CD4-positive, alpha-beta memory T cell (primary cell): Measurements from ENCODE around the gene FOXP4. TPM values are rescaled to one million over a fixed set of nuclear protein-coding genes. Genes with fewer than 3 reads are reported as not detected.
A peak's percentile ranks its signal among the peaks of the same experiment; 100 is the strongest.

ENCODE experiments used
- CTCF ChIA-PET: fragments of 350-600 bp; sonication (Branson Sonifier 250); formaldehyde crosslinking; loops from one replicate; lab custom pipeline; 2021; ENCODE audit warnings: inconsistent platforms; ENCODE audit not compliant: partially characterized antibody; lab: Charles Lee
- POLR2A ChIA-PET: fragments of 350-600 bp; sonication (Branson Sonifier 250); formaldehyde crosslinking; loops from one replicate; lab custom pipeline; 2021; ENCODE audit not compliant: partially characterized antibody; lab: Charles Lee
- DNase-seq, 5 donors: peaks; one replicate each; pipeline versions ENCODE4 v3.0.0 to v3.0.0-alpha.2; 2020 to 2022; ENCODE audit warnings: mixed read lengths in 1 of 5
- H3K27ac ChIP-seq: one replicate; pipeline ENCODE4 v1.7.0; 2013; ENCODE audit warnings: low read depth, low read length
- H3K27me3 ChIP-seq: 2 replicates; pipeline ENCODE4 v1.7.0; 2013; ENCODE audit warnings: mild to moderate bottlenecking, low read length, moderate library complexity; ENCODE audit not compliant: insufficient read depth
- H3K36me3 ChIP-seq: 2 replicates; pipeline ENCODE4 v1.7.0; 2013; ENCODE audit warnings: mild to moderate bottlenecking, low read length, moderate library complexity; ENCODE audit not compliant: insufficient read depth
- H3K4me1 ChIP-seq: 2 replicates; pipeline ENCODE4 v1.7.0; 2013; ENCODE audit warnings: mild to moderate bottlenecking, low read length, moderate library complexity; ENCODE audit not compliant: insufficient read depth
- H3K4me3 ChIP-seq, 2 donors: one replicate each; pipeline ENCODE4 v1.7.0; 2013; ENCODE audit warnings: low read length in 2 of 2, mild to moderate bottlenecking in 1 of 2
- H3K9me3 ChIP-seq, 2 donors: one replicate each; pipeline ENCODE4 v1.7.0; 2013; ENCODE audit warnings: low read length in 2 of 2, control low read depth in 1 of 2; ENCODE audit not compliant: control insufficient read depth in 1 of 2
- H3K27ac Mint-ChIP-seq, 7 donors: one replicate each; pipeline ENCODE4 v1.8.0; 2020 to 2021; ENCODE audit warnings: mixed read lengths in 7 of 7, mild to moderate bottlenecking in 6 of 7, inconsistent platforms in 3 of 7, moderate library complexity in 3 of 7
- H3K27me3 Mint-ChIP-seq, 2 donors: one replicate each; pipeline ENCODE4 v1.8.0; 2020 to 2021; ENCODE audit warnings: mixed read lengths in 2 of 2
- H3K36me3 Mint-ChIP-seq, 2 donors: one replicate each; pipeline ENCODE4 v1.8.0; 2020 to 2021; ENCODE audit warnings: mixed read lengths in 2 of 2, inconsistent platforms in 1 of 2, mild to moderate bottlenecking in 1 of 2
- H3K4me1 Mint-ChIP-seq, 4 donors: one replicate each; pipeline ENCODE4 v1.8.0; 2020 to 2021; ENCODE audit warnings: mixed read lengths in 4 of 4, mild to moderate bottlenecking in 1 of 4
- H3K4me3 Mint-ChIP-seq, 8 donors: one replicate each; pipeline ENCODE4 v1.8.0; 2020 to 2021; ENCODE audit warnings: mixed read lengths in 8 of 8, mild to moderate bottlenecking in 7 of 8, moderate library complexity in 6 of 8, inconsistent platforms in 3 of 8
- H3K9me3 Mint-ChIP-seq, 8 donors: one replicate each; pipeline ENCODE4 v1.8.0; 2020 to 2021; ENCODE audit warnings: mixed read lengths in 8 of 8, mild to moderate bottlenecking in 5 of 8, inconsistent platforms in 3 of 8, moderate library complexity in 1 of 8
- intact Hi-C: fragments of 100-400 bp; cut with micrococcal nuclease; formaldehyde crosslinking; loops from one replicate; pipeline ENCODE4 v1.15.1; 2023
- polyA plus RNA-seq, 2 donors: library from polyadenylated mRNA; unstranded; fragments of 300-500 nt; fragmentation: Illumina TruSeq; gene quantifications; one replicate each; pipeline ENCODE4 v1.2.3, GENCODE V29; 2021
- total RNA-seq, 2 experiments: library from RNA; stranded (reverse); gene quantifications; one replicate each; pipeline ENCODE4 v1.2.3, GENCODE V29; 2021

FOXP4 gene
- total and polyA plus RNA-seq, 4 experiments from 2014 or later = 0.08 to 7.8 (median 4.5) TPM

- Histone ChIP-seq H3K27ac (no peak overlapping the region), H3K27me3 (no peaks in the 10 kb centered on the region), H3K36me3 (no peaks in the 10 kb centered on the region), H3K4me1 (no peaks in the 10 kb centered on the region), H3K9me3 (no peaks in the 10 kb centered on the region), H3K4me3 (no peak overlapping the region)
- no peak for DNase-seq
- peaks cover 8 to 15% of the 10 kb centered on the region in 2 donors for H3K27me3 Mint-ChIP-seq
- H3K9me3 Mint-ChIP-seq = no peaks in the 10 kb centered on the region
- CTCF ChIA-PET = no interaction called here
- no peaks in the 10 kb centered on the region for H3K36me3 Mint-ChIP-seq
- POLR2A ChIA-PET = interaction anchor here (0.7 kb wide), 1 partner anchor 45 kb away, joined by 3 read pairs; no protein-coding TSS in a partner anchor
- H3K4me1 Mint-ChIP-seq = no peaks in the 10 kb centered on the region
- no peak overlapping the region for H3K4me3 Mint-ChIP-seq
- H3K27ac Mint-ChIP-seq = no peak overlapping the region
- intact Hi-C loops = no loop called here
These were observed 23.2 kb upstream of the FOXP4 start for GRCh38 chr6:41522780-41523548.

DNA sequence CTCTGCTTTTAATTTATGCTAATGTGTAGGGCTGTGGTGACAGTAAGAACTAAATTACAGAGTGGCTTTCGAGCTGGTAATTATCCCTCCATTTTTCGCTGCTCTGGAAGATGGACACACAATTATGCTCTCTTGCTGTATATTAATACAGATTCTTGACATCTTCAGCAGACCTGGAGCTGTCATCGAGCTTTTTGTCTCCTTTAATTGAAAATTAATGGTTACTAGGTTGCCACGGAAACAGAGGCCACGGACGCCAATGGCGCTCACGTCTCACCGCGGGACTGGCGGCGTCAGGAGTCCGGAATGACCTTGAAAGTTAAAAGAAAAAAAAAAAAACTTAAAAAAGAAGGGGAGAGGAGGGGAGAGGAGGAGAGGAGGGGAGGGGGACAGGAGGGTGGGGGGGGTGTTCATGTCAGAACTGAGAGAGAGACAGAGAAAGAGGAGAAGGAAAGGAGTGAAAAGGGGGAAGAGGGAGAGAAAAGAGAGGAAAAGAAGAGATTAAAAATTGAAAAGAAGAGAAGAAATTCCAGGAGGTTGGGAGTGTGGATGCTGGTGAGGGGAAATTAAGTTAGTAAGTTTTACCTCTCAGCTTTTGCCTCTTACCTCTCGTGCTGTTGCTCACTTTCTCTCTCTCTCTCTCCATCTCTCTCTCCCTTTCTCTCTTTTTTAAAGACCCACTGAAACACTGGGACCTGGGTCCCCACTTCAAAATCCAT, 22.1 kb upstream of the FOXP4 start:
- Mint-ChIP-seq H3K27me3 (peaks cover 8 to 15% of the 10 kb centered on the region in 2 donors), H3K27ac (no peak overlapping the region), H3K4me1 (no peaks in the 10 kb centered on the region), H3K36me3 (no peaks in the 10 kb centered on the region), H3K9me3 (no peaks in the 10 kb centered on the region), H3K4me3 (no peak overlapping the region)
- no peak for DNase-seq
- H3K27ac ChIP-seq = no peak overlapping the region
- no peaks in the 10 kb centered on the region for H3K36me3 ChIP-seq
- H3K9me3 ChIP-seq = no peaks in the 10 kb centered on the region
- no peaks in the 10 kb centered on the region for H3K27me3 ChIP-seq
- H3K4me3 ChIP-seq = no peak overlapping the region
- POLR2A ChIA-PET = no interaction called here
- no peaks in the 10 kb centered on the region for H3K4me1 ChIP-seq
- CTCF ChIA-PET = no interaction called here
- intact Hi-C loops = no loop called here

DNA sequence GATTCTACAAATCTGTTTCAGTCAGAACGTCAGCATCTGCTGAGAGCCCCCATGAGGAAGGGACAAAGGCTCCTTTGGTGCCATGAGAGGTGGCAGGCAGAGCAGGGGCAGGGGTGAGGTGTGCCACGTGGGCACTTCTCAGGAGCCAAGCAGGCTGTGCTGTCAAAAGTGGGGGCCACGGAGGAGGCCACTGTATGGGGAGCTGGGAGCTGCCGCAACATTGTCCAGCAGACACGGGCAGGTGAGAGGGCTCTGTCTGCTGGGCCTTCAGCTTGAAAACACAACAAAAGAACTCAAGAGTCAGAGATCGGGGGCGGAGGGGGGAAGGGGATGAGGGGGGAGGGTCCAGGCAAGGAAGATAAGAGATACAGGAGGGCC, 21.6 kb upstream of the FOXP4 start:
- Histone ChIP-seq H3K27me3 (no peaks in the 10 kb centered on the region), H3K4me3 (no peak overlapping the region), H3K4me1 (no peaks in the 10 kb centered on the region), H3K9me3 (no peaks in the 10 kb centered on the region), H3K36me3 (no peaks in the 10 kb centered on the region), H3K27ac (no peak overlapping the region)
- CTCF ChIA-PET = no interaction called here
- no peak for DNase-seq
- H3K36me3 Mint-ChIP-seq = no peaks in the 10 kb centered on the region
- intact Hi-C loops = no loop called here
- no peak overlapping the region for H3K4me3 Mint-ChIP-seq
- H3K27ac Mint-ChIP-seq = peak overlapping the region in 1 of 7 donors; percentile 25
- H3K9me3 Mint-ChIP-seq = no peaks in the 10 kb centered on the region
- H3K4me1 Mint-ChIP-seq = peaks cover 0 to 3% (median 0%) of the 10 kb centered on the region in 4 donors
- POLR2A ChIA-PET = no interaction called here
- H3K27me3 Mint-ChIP-seq = peaks cover 8 to 15% of the 10 kb centered on the region in 2 donors

DNA sequence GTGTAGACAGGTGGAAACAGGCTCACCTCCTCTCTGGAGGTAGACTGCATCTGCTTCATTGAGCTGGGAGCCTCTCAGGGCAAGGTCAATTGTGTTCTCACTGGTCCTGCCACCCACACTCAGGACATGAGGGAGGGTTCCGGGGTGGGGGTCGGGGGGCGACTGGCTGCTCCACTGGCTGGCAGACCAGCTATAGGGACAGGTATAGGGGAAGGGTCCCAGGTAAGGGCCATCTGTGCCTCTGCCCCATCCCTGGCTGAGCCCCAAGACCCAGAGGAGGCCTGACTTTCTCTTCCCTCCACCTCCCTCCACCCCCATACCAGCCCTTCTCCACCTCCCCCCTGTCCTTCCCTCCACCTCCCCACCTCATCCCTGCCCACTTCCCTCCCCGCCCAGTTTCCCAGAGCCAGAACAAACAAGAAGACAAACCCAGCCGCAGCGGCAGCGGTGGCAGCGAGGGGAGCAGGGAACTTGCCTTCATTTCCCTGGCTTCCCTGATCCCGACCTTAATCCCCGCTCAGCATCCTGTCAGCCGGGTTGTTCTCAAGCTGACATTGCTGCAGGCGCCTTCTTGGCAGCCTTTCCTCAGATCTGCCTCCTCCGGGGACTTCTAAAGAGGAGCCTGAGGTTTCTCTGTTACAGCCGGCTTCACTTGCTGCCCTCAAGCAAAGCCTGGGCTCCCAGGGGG, 18.3 kb upstream of the FOXP4 start:
- CTCF ChIA-PET = interaction anchor here (0.6 kb wide), 1 partner anchor 13 kb away, joined by 3 read pairs; no protein-coding TSS in a partner anchor

GRCh38 chr6:41528409-41528963, 17.7 kb upstream of the FOXP4 start:
- no peak overlapping the region for H3K4me3 Mint-ChIP-seq
- CTCF ChIA-PET = interaction anchor here (0.7 kb wide), 1 partner anchor 90 kb away, joined by 3 read pairs; no protein-coding TSS in a partner anchor
- Histone ChIP-seq H3K9me3 (no peaks in the 10 kb centered on the region), H3K36me3 (no peaks in the 10 kb centered on the region), H3K4me1 (peaks cover 27% of the 10 kb centered on the region), H3K27me3 (no peaks in the 10 kb centered on the region), H3K4me3 (no peak overlapping the region), H3K27ac (no peak overlapping the region)
- no peaks in the 10 kb centered on the region for H3K36me3 Mint-ChIP-seq
- peaks cover 18 to 38% (median 27%) of the 10 kb centered on the region in 4 donors for H3K4me1 Mint-ChIP-seq
- intact Hi-C loops = no loop called here
- POLR2A ChIA-PET = no interaction called here
- peaks cover 2 to 7% of the 10 kb centered on the region in 2 donors for H3K27me3 Mint-ChIP-seq
- peak overlapping the region in 1 of 7 donors; percentile 15 for H3K27ac Mint-ChIP-seq
- no peaks in the 10 kb centered on the region for H3K9me3 Mint-ChIP-seq
- no peak for DNase-seq

More for the DNA sequence above, 18.3 kb upstream of the FOXP4 start:
- H3K4me3 ChIP-seq = no peak overlapping the region
- Mint-ChIP-seq H3K4me3 (no peak overlapping the region), H3K9me3 (no peaks in the 10 kb centered on the region), H3K27me3 (peaks cover 4 to 7% of the 10 kb centered on the region in 2 donors), H3K27ac (no peak overlapping the region), H3K36me3 (no peaks in the 10 kb centered on the region), H3K4me1 (peaks cover 16 to 32% (median 23%) of the 10 kb centered on the region in 4 donors)
- H3K9me3 ChIP-seq = no peaks in the 10 kb centered on the region
- DNase-seq = no peak
- intact Hi-C loops = no loop called here
- no peaks in the 10 kb centered on the region for H3K27me3 ChIP-seq
- no peaks in the 10 kb centered on the region for H3K36me3 ChIP-seq
- no peak overlapping the region for H3K27ac ChIP-seq
- H3K4me1 ChIP-seq = peaks cover 22% of the 10 kb centered on the region
- POLR2A ChIA-PET = no interaction called here

DNA sequence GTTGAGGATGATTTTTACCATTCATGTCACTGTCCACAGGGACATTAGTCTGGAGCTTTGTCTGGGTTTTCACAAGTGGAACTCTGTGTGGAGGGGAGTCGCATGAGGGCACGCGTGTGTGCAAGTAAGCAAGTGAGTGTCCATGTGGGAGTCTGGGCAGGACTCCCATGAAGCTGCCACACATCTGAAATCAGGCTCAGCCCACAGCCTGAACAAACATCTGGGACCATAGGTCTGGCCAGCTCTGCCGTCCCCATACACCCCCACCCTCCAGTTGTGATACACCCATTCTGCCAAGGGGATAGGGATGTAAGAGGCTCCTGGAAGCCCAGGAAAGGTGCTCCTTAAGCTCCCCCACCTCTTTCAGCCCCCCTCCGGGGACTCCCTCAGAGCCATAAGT, 17.1 kb upstream of the FOXP4 start:
- Histone ChIP-seq H3K36me3 (no peaks in the 10 kb centered on the region), H3K9me3 (no peaks in the 10 kb centered on the region), H3K4me3 (no peak overlapping the region), H3K27ac (no peak overlapping the region), H3K27me3 (no peaks in the 10 kb centered on the region), H3K4me1 (peaks cover 29% of the 10 kb centered on the region)
- CTCF ChIA-PET = interaction anchor here (0.7 to 1.2 kb wide), 2 partner anchors 90 to 161 kb away, joined by 3 read pairs; no protein-coding TSS in a partner anchor
- Mint-ChIP-seq H3K27me3 (peaks cover 0 to 5% of the 10 kb centered on the region in 2 donors), H3K27ac (no peak overlapping the region), H3K4me1 (peaks cover 18 to 42% (median 30%) of the 10 kb centered on the region in 4 donors), H3K9me3 (no peaks in the 10 kb centered on the region), H3K4me3 (no peak overlapping the region), H3K36me3 (no peaks in the 10 kb centered on the region)
- DNase-seq = no peak
- intact Hi-C loops = no loop called here
- POLR2A ChIA-PET = no interaction called here
